Measurements from ENCODE around the gene GABRG3. TPM values are rescaled to one million over a fixed set of nuclear protein-coding genes. Genes with fewer than 3 reads are reported as not detected.

The GABRG3 gene
- total and polyA plus RNA-seq, 2 of the 4 experiments (the other 2 are of a cell fraction) = not detected

DNA sequence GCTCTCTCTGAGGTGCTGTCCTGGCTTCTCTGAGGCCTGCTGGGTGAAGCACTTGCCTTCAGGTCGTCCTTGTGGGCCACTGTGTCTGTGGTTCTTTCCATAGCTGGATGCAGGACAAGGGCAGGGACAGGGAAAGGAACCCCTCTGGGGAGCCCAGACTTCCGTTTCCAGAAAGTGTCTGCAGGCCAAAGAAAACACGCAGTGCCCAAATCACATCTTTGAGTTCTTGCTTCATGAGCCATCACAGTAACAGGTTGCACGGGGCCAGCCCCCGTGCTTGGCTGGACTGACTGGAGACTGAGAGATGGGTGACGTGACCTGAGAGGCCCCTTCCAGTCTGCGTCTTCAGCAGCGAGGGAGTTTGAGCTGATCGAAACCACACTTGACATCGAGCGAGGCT lies 115.8 kb downstream of the GABRG3 start:
- H3K4me3 ChIP-seq (ENCODE audit: insufficient read depth, low read depth, low read length) = no peak overlapping the region
- in situ Hi-C loops (cut with MboI; ENCODE audit: low sequenced_read_pairs) (no loop called here), intact Hi-C loops (cut with micrococcal nuclease) (no loop called here), dilution Hi-C loops (cut with HindIII; ENCODE audit: low sequenced_read_pairs, unreplicated experiment) (no loop called here)
- no peak overlapping the region for H2BK120ac ChIP-seq (ENCODE audit: low read depth, low read length)
- TF ChIP-seq CEBPB (IDR thresholded peaks at IDR 0.05; ENCODE audit: low read depth, low read length) = no peak
- TF ChIP-seq BHLHE40 (IDR thresholded peaks at IDR 0.05; ENCODE audit: low read depth, low read length) = no peak
- TF ChIP-seq SMC3 (IDR thresholded peaks at IDR 0.05; ENCODE audit: low read depth, low read length) = no peak
- no peak for TF ChIP-seq RCOR1 (IDR thresholded peaks at IDR 0.05; ENCODE audit: insufficient replicate concordance, low read length)
- TF ChIP-seq, protein P1, sequence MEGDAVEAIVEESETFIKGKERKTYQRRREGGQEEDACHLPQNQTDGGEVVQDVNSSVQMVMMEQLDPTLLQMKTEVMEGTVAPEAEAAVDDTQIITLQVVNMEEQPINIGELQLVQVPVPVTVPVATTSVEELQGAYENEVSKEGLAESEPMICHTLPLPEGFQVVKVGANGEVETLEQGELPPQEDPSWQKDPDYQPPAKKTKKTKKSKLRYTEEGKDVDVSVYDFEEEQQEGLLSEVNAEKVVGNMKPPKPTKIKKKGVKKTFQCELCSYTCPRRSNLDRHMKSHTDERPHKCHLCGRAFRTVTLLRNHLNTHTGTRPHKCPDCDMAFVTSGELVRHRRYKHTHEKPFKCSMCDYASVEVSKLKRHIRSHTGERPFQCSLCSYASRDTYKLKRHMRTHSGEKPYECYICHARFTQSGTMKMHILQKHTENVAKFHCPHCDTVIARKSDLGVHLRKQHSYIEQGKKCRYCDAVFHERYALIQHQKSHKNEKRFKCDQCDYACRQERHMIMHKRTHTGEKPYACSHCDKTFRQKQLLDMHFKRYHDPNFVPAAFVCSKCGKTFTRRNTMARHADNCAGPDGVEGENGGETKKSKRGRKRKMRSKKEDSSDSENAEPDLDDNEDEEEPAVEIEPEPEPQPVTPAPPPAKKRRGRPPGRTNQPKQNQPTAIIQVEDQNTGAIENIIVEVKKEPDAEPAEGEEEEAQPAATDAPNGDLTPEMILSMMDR (conservative IDR thresholded peaks at IDR 0.05; ENCODE audit: low read depth, low read length) = no peak
- TF ChIP-seq MXI1 (IDR thresholded peaks at IDR 0.05; ENCODE audit: borderline replicate concordance, low read depth, low read length) = no peak
- TF ChIP-seq RAD21 (IDR thresholded peaks at IDR 0.05; ENCODE audit: low read length) = no peak
- no peak for TF ChIP-seq NFE2L2 (IDR thresholded peaks at IDR 0.05; ENCODE audit: low read depth, low read length)
- no peak for TF ChIP-seq MAFK (IDR thresholded peaks at IDR 0.05; ENCODE audit: low read depth, low read length)
- TF ChIP-seq RFX5 (IDR thresholded peaks at IDR 0.05; ENCODE audit: low read depth, low read length) = no peak
- TF ChIP-seq, protein P2, sequence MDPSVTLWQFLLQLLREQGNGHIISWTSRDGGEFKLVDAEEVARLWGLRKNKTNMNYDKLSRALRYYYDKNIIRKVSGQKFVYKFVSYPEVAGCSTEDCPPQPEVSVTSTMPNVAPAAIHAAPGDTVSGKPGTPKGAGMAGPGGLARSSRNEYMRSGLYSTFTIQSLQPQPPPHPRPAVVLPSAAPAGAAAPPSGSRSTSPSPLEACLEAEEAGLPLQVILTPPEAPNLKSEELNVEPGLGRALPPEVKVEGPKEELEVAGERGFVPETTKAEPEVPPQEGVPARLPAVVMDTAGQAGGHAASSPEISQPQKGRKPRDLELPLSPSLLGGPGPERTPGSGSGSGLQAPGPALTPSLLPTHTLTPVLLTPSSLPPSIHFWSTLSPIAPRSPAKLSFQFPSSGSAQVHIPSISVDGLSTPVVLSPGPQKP (IDR thresholded peaks at IDR 0.05; ENCODE audit: borderline replicate concordance, low read depth, low read length) = no peak
- no peak overlapping the region for H3K4me2 ChIP-seq (ENCODE audit: low read depth, low read length)
- POLR2A ChIA-PET (ENCODE audit: unreplicated experiment) = no interaction called here
- H3K9ac ChIP-seq (ENCODE audit: low read depth, low read length) = no peak overlapping the region
- DNase-seq (no peak), ATAC-seq (ENCODE audit: low read depth) (no peak)
- no peak overlapping the region for H2BK5ac ChIP-seq (ENCODE audit: low read depth, low read length, poor library complexity, severe bottlenecking)
- no peak overlapping the region for H3K23ac ChIP-seq (ENCODE audit: low read depth, low read length)
- no peak overlapping the region for H2AK5ac ChIP-seq (ENCODE audit: low read depth, low read length)
- H4K5ac ChIP-seq (ENCODE audit: low read depth, low read length) = no peak overlapping the region
- H3K4ac ChIP-seq (ENCODE audit: low read depth, low read length) = no peak overlapping the region
- WGBS, 2 experiments (ENCODE audit: extremely low coverage in 2 of 2, insufficient read length in 1 of 2) = 48% methylated on average over 10 of the region's 11 CpGs; no CpG with 5 or more reads in 1 of the 2 experiments
- H4K91ac ChIP-seq (ENCODE audit: insufficient read depth, low read depth, low read length) = no peak overlapping the region
- no peak overlapping the region for H3K56ac ChIP-seq (ENCODE audit: extremely low read depth, insufficient read depth, low read length)
- no peak overlapping the region for H2BK15ac ChIP-seq (ENCODE audit: low read depth, low read length)
- no peaks in the 10 kb centered on the region for H3K4me1 ChIP-seq (ENCODE audit: control insufficient read depth, insufficient read depth, low read length)
- no peak overlapping the region for H3K27ac ChIP-seq (ENCODE audit: insufficient read depth, low read length)
- no peaks in the 10 kb centered on the region for H4K20me1 ChIP-seq (ENCODE audit: insufficient read depth, low read length)
- H3K14ac ChIP-seq (replicated peaks; ENCODE audit: low read depth, low read length) = no peak overlapping the region
- no peak overlapping the region for H2BK20ac ChIP-seq (ENCODE audit: low read depth, low read length)
- H2AFZ ChIP-seq (replicated peaks; ENCODE audit: low read length, poor library complexity) = no peak overlapping the region
- BruUV-seq (replicated peaks) = no TSS peak
- H2AK9ac ChIP-seq (replicated peaks; ENCODE audit: low read depth, low read length, poor library complexity) = no peak overlapping the region
- no peaks in the 10 kb centered on the region for H3K9me1 ChIP-seq (ENCODE audit: insufficient read depth, low read length)
- H4K8ac ChIP-seq (ENCODE audit: low read depth in 2 of 2, low read length in 2 of 2) = no peak overlapping the region
- H3K18ac ChIP-seq (ENCODE audit: low read depth, low read length) = no peak overlapping the region
- CTCF ChIA-PET = no interaction called here
- H3K9me3 ChIP-seq (ENCODE audit: control insufficient read depth, insufficient read depth, low read length) = peaks cover 31% of the 10 kb centered on the region
- H3K27me3 ChIP-seq (ENCODE audit: control insufficient read depth, insufficient read depth, low read length) = no peaks in the 10 kb centered on the region
- no peaks in the 10 kb centered on the region for H3K79me1 ChIP-seq (ENCODE audit: low read depth in 1 of 2, low read length in 2 of 2)
- no peaks in the 10 kb centered on the region for H3K36me3 ChIP-seq (ENCODE audit: control insufficient read depth, insufficient read depth, low read length)

All from IMR-90 (cell line).